ENCODE data around the gene TMC1.

GRCh38 chr9:72726947-72727346 is 205.5 kb downstream of the TMC1 start:
- TF ChIP-seq POLR2AphosphoS5 (IDR thresholded peaks at IDR 0.05) (no peak), POLR2A (IDR thresholded peaks at IDR 0.05) (no peak)
- TF ChIP-seq, protein P1, sequence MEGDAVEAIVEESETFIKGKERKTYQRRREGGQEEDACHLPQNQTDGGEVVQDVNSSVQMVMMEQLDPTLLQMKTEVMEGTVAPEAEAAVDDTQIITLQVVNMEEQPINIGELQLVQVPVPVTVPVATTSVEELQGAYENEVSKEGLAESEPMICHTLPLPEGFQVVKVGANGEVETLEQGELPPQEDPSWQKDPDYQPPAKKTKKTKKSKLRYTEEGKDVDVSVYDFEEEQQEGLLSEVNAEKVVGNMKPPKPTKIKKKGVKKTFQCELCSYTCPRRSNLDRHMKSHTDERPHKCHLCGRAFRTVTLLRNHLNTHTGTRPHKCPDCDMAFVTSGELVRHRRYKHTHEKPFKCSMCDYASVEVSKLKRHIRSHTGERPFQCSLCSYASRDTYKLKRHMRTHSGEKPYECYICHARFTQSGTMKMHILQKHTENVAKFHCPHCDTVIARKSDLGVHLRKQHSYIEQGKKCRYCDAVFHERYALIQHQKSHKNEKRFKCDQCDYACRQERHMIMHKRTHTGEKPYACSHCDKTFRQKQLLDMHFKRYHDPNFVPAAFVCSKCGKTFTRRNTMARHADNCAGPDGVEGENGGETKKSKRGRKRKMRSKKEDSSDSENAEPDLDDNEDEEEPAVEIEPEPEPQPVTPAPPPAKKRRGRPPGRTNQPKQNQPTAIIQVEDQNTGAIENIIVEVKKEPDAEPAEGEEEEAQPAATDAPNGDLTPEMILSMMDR (IDR thresholded peaks at IDR 0.05) = no peak

Data from suprapubic skin (tissue), 4 donors.